Measurements from ENCODE around the gene SMYD1. TPM values are rescaled to one million over a fixed set of nuclear protein-coding genes. Genes with fewer than 3 reads are reported as not detected.
A peak's percentile ranks its signal among the peaks of the same experiment; 100 is the strongest.

Gene SMYD1
- total and polyA plus RNA-seq, 10 of the 15 experiments (the other 5 are each of a cell fraction or from before 2014, with no cell fraction given): 0.09 TPM; not detected in 9

DNA sequence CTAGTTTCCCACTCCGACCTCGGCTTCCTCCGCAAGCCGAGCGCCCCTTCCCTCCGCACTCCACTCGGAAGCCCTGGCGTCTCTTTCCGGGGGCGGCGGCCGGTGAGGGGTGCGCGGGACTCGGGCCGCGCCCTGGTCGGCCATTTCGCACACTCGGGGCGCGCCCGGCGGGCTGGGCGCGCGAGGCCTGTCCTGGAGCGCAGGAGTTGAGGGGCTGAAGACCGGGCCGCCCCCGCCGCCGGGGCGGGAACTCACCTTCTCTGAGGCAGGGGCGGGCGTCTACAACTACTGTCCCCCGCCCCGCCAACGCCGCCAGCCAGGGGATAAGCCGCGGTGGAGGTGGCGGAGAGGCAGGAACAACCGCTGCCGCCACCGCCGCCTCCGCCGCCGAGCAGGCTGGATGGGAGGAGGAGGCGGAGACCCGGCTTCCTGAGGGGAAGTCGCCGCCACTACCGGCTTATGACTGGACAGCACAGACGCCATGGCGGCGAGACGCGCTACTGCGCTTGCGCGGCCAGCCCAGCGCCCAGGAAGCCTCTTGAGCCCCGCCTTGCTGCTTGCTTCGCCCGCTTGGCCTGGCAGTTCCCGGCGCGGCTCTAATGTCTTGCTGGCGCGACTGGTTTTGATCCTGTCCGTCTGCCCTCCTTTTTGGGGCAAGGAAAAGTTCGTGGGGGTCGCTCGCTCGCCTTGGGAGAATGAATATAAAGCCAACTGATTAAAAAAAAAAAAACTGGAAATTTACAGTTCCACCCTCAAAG lies 12.1 kb upstream of the SMYD1 start, which contains the start of gene KRCC1 (continued):
- TF ChIP-seq POLR2A (IDR thresholded peaks at IDR 0.05; ENCODE audit: low read depth, low read length) (peak; percentile 99), BHLHE40 (IDR thresholded peaks at IDR 0.05; ENCODE audit: borderline replicate concordance in 1 of 2, low read depth in 2 of 2, low read length in 1 of 2) (0 out of 4 replicates have a peak, but pooled peaks of 1 of the 2 experiments have one; percentile 41), JUNB (IDR thresholded peaks at IDR 0.05) (no peak), JUND (IDR thresholded peaks at IDR 0.05; ENCODE audit: low read depth, low read length) (no peak), EED (IDR thresholded peaks at IDR 0.05; ENCODE audit: low read depth) (no peak), STAT1 (conservative IDR thresholded peaks at IDR 0.05) (0 out of 2 replicates have a peak, but pooled peaks have one; percentile 39), TCF7 (IDR thresholded peaks at IDR 0.05; ENCODE audit: borderline replicate concordance) (no peak), IKZF1 (conservative IDR thresholded peaks at IDR 0.05) (peak; percentile 91), HDAC2 (IDR thresholded peaks at IDR 0.05) (no peak), TAF1 (IDR thresholded peaks at IDR 0.05; ENCODE audit: borderline replicate concordance, low read depth, low read length) (peak; percentile 77; the same call in 1 of the 2 replicates), RAD21 (IDR thresholded peaks at IDR 0.05; ENCODE audit: insufficient read depth, low read depth, low read length) (no peak), BACH1 (IDR thresholded peaks at IDR 0.05; ENCODE audit: borderline replicate concordance) (peak; percentile 76), ETV6 (conservative IDR thresholded peaks at IDR 0.05 in 1 of 2, IDR thresholded peaks at IDR 0.05 in 1 of 2; ENCODE audit: borderline replicate concordance in 1 of 2, low read depth in 1 of 2) (no peak), SPI1 (IDR thresholded peaks at IDR 0.05; ENCODE audit: borderline replicate concordance, insufficient read depth, low read depth, low read length) (peak; percentile 58; the same call in 1 of the 2 replicates), CREB1 (IDR thresholded peaks at IDR 0.05; ENCODE audit: low read depth) (peak; percentile 40; the same call in 1 of the 2 replicates), KLF5 (IDR thresholded peaks at IDR 0.05; ENCODE audit: partially characterized antibody) (peak; percentile 25), RB1 (IDR thresholded peaks at IDR 0.05; ENCODE audit: borderline replicate concordance) (peak; percentile 94), HDAC6 (IDR thresholded peaks at IDR 0.05; ENCODE audit: unreplicated experiment) (peak; percentile 82), NRF1 (conservative IDR thresholded peaks at IDR 0.05; ENCODE audit: low read depth, low read length) (peak; percentile 65), FOXM1 (IDR thresholded peaks at IDR 0.05; ENCODE audit: low read depth, low read length) (no peak), ZNF622 (IDR thresholded peaks at IDR 0.05) (no peak), CHD2 (IDR thresholded peaks at IDR 0.05; ENCODE audit: borderline replicate concordance, low read depth, low read length) (peak; percentile 54; the same call in 1 of the 2 replicates)
- TF ChIP-seq, protein P1, sequence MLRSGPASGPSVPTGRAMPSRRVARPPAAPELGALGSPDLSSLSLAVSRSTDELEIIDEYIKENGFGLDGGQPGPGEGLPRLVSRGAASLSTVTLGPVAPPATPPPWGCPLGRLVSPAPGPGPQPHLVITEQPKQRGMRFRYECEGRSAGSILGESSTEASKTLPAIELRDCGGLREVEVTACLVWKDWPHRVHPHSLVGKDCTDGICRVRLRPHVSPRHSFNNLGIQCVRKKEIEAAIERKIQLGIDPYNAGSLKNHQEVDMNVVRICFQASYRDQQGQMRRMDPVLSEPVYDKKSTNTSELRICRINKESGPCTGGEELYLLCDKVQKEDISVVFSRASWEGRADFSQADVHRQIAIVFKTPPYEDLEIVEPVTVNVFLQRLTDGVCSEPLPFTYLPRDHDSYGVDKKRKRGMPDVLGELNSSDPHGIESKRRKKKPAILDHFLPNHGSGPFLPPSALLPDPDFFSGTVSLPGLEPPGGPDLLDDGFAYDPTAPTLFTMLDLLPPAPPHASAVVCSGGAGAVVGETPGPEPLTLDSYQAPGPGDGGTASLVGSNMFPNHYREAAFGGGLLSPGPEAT (IDR thresholded peaks at IDR 0.05; ENCODE audit: low read depth): no peak
- TF ChIP-seq, protein P2, sequence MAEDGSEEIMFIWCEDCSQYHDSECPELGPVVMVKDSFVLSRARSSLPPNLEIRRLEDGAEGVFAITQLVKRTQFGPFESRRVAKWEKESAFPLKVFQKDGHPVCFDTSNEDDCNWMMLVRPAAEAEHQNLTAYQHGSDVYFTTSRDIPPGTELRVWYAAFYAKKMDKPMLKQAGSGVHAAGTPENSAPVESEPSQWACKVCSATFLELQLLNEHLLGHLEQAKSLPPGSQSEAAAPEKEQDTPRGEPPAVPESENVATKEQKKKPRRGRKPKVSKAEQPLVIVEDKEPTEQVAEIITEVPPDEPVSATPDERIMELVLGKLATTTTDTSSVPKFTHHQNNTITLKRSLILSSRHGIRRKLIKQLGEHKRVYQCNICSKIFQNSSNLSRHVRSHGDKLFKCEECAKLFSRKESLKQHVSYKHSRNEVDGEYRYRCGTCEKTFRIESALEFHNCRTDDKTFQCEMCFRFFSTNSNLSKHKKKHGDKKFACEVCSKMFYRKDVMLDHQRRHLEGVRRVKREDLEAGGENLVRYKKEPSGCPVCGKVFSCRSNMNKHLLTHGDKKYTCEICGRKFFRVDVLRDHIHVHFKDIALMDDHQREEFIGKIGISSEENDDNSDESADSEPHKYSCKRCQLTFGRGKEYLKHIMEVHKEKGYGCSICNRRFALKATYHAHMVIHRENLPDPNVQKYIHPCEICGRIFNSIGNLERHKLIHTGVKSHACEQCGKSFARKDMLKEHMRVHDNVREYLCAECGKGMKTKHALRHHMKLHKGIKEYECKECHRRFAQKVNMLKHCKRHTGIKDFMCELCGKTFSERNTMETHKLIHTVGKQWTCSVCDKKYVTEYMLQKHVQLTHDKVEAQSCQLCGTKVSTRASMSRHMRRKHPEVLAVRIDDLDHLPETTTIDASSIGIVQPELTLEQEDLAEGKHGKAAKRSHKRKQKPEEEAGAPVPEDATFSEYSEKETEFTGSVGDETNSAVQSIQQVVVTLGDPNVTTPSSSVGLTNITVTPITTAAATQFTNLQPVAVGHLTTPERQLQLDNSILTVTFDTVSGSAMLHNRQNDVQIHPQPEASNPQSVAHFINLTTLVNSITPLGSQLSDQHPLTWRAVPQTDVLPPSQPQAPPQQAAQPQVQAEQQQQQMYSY (CRISPR knock-in tag; IDR thresholded peaks at IDR 0.05): no peak

Data from GM12878 (cell line).